CD4-positive, alpha-beta T cell treated with Interleukin-2 at 100 ng/mL for 4 hours (primary cell): Measurements from ENCODE around the gene LCN12.
"Not testable (repeated sequence)": the region's sequence is repeated elsewhere in the genome, so short reads cannot be mapped to it uniquely, and the experiment has no call there.

Experiments
- DNase-seq: peaks from one replicate; pipeline ENCODE4 v3.0.0-alpha.2; 2020; ENCODE audit warnings: low spot score

Gene LCN12

DNA sequence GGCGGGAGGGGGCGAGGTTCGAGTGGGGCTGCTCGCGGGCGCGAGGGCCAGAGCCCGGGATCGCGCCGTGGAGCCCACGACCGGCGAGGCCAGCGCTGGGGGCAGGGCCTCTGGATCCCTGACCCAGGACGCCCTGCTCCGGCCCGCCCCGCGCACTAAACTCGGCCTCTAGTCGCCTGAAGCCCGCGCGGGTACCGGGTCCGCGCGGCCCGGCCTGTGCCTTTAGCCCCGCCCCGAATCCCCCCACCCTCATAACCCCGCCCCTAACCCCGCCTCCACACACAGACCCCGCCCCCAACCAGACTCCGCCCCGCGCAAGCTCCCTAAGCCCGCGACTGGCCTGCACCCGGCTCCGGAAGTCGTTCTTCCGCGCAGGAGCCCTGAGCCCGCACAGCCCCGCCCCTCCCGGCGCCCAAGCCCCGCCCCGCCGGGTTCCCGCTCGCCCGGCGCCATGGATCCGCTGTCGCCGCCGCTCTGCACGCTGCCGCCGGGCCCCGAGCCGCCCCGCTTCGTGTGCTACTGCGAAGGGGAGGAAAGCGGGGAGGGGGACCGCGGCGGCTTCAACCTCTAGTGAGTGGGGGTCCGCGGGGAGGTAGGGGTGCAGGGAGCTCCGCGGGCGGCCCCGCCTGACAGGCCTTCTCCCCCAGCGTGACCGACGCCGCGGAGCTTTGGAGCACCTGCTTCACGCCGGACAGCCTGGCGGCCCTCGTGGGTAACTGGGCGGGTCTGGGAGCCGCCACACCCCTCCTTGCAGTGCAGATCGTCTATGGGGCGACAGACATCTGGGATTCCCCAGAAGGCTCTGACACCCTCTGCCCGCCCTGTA, 40.1 kb downstream of the LCN12 start, which contains the start of gene PAXX:
PAXX (plus strand) TSS at position 430 of the 826 bp plus-strand sequence; CDS start at position 452, 22 bp downstream.
- DNase-seq, result peak; percentile 92

GRCh38 chr9:136992819-136993369, 40.8 kb downstream of the LCN12 start:
- no peak for DNase-seq

GRCh38 chr9:136994180-136994887, 42.3 kb downstream of the LCN12 start:
- no peak for DNase-seq

DNA sequence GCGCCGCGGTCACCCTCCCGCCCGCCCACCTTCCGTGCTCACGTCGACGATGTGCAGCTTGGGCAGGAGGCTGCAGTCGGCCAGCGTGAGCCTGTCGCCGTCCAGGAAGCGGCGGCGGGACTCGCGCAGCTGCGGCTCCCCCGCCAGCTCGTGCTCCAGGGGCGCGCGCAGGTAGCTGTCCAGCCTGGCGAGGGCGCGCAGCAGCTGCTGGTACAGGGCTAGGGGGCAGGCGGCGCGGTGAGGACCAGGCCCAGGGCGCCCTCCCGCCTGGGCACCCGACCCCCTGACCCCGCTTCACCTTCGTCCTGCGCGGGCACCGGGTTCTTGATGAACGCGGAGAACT, 42.8 kb downstream of the LCN12 start:
- no peak for DNase-seq

DNA sequence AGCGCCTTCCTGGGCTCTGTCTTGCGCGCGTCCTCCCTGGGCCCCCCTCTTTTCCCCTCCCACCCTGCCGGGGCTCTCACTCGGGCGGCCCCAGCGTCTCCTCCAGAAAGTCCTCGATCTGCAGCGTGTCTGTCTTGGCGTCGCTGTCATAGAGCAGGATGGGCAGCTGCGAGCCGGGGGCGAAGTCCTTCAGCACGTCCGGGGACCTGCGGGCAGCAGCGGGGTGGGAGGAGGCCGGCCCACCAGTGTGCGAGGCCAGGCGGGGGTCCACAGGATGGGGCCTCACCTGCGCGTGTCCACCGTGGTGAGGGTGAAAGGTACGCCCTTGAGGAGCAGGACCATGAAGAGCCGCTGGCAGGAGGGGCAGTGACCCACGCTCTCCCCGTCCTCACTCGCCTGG, 43.3 kb downstream of the LCN12 start:
- no peak for DNase-seq

- no peak for DNase-seq
Measured at GRCh38 chr9:136995772-136996311, 43.8 kb downstream of the LCN12 start.

DNA sequence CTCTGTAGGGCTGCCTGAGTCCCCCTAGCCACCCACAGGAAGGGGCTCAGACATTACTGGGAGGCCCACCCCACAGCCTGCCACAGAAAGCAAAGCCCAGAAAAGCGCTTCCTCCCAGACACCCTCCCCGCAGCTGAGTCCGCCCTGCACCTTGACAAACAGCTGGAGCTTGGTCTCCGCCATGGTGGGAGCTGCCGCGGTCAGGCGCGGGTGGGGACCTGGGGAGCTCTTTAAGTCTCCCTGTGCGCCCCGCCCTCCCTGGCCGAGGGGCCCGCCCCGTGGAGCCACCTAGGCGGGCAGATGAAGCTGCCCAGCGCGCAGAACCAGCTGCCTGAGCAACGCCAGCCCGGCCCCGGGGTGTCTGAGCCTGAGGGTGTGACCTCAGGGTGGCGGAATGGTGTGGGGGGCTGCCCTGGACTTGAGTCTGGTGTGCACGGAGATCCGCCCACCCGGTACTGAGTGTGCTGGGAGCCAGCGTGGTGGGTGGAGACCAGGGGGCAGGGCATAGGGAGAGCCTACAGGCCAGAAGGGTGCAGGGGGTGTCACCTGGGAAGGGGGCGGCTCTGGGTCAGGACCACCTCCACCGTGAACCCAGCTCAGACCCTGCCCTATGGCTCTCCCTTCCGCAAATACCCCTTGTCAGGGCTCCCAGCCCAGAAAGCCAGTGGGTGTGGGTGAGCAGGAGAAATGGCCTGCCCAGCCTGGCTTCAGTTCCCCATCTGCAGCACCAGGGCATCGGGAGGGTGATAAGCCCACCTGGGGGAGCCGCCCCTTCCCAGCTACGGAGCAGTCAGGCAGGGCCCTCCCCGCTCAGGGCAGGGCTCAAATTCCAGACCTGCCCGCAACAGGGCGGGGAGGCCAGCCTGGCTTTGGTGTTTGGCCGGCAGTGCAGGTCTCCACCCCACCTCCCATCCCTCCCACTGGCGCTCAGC, 44.6 kb downstream of the LCN12 start, which contains the start of gene CLIC3:
CLIC3 (minus strand) TSS at position 208 of the 932 bp plus-strand sequence; CDS start at position 183, 25 bp downstream.
- peak; percentile 57 for DNase-seq

- no peak for DNase-seq
Measured at GRCh38 chr9:136997371-136997770, 45.3 kb downstream of the LCN12 start.

- DNase-seq, result peak; percentile 33
Measured at GRCh38 chr9:136997830-136998234, 45.8 kb downstream of the LCN12 start.

DNA sequence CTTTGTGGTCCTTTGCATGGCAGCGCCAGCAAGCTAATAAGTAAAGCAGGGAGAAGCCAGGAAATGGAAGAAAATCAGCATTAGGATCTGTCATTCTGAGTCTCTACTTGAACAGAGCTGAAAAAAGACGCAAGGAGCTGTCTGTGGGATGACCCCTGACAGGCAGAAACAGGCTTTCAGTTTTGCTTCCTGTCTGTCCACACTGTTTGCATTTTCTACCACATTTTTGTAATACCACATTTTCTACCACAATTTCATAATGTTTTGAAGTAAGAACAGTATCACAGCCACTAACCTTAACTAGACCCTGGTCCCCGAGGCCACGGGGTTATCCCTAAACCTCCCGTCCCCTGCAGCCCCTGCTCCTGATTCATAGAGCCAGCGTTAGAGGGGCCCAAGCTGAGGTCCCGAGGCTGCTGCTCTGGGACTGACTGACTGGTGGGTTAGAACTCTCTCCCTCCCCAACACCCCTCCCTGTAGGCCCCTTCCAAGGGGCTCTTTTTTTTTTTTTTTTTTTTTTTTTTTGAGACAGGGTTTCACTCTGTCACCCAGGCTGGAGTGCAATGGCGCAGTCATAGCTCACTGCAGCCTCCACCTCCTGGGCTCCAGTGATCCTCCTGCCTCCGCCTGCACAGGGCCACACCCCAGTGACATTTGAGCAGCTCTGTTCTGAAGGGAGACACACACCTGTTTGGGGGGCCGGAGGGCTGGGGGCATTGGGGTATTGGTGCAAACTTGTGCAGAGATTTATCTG, 48.3 kb downstream of the LCN12 start:
- DNase-seq, result peak; percentile 40

GRCh38 chr9:137001857-137002645, 50.0 kb downstream of the LCN12 start:
- DNase-seq, result no peak

GRCh38 chr9:137002646-137003041, 50.6 kb downstream of the LCN12 start:
- no peak for DNase-seq

GRCh38 chr9:137004285-137004684, 52.2 kb downstream of the LCN12 start:
- DNase-seq, result not testable (repeated sequence)
